GOT3 (cell line): ENCODE results near the gene TIPIN.
A peak's percentile ranks its signal among the peaks of the same experiment; 100 is the strongest.
"Not testable (repeated sequence)": the region's sequence is repeated elsewhere in the genome, so short reads cannot be mapped to it uniquely, and the experiment has no call there.

ENCODE experiments used
- DNase-seq: peaks from one replicate; lab custom pipeline; 2025; ENCODE audit warnings: mixed read lengths; lab: John Stamatoyannopoulos, UW

Gene TIPIN

GRCh38 chr15:66356359-66357236, at the start of gene TIPIN:
Gene TIPIN, minus strand, starts transcription at chr15:66356685. Its CDS starts 3,738 bp downstream, at chr15:66352947.
- peak; percentile 75 for DNase-seq

DNA sequence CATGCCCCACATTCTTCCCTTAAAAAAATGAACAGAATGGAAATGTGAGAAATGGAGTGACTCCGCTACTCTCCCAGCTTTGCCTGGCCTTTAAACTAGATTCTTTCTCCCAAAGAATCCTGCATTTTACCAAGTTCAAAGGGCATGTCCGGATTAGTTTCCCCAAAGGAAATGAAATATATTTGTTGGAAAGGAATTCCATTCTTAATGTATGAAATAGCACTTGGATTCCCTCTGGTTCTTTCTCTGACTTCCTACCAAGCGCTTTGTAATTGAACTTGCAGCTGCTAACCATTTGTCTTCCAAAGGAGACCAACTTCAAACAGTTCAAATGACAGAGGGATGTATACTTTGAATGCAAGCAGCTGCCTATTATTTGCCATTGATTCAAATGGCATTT, 49.1 kb upstream of the TIPIN start:
- DNase-seq = no peak

DNA sequence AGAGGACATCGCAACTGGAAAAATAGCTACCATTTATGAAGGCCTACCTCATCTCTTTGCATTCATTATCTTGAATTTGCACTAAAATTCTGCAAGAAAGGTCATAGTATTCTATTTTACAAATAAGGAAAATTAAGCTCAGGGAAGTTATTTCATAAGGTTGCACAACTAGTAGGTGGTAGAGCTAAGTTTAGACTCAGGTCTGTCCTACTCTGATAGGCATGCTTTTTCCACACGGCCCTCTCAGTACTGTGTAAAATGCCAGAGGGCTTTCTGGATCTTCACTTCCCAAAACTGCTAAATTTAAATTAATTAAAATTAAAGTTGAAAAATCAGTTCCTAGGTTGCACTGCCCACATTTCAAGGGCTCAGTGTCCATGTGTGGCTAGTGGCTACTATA, 48.5 kb upstream of the TIPIN start:
- DNase-seq = no peak

GRCh38 chr15:66404532-66404931, 48.0 kb upstream of the TIPIN start:
- DNase-seq = no peak

GRCh38 chr15:66404122-66404521, 47.6 kb upstream of the TIPIN start:
- DNase-seq = no peak

- no peak for DNase-seq
Measured at GRCh38 chr15:66403323-66403722, 46.8 kb upstream of the TIPIN start.

DNA sequence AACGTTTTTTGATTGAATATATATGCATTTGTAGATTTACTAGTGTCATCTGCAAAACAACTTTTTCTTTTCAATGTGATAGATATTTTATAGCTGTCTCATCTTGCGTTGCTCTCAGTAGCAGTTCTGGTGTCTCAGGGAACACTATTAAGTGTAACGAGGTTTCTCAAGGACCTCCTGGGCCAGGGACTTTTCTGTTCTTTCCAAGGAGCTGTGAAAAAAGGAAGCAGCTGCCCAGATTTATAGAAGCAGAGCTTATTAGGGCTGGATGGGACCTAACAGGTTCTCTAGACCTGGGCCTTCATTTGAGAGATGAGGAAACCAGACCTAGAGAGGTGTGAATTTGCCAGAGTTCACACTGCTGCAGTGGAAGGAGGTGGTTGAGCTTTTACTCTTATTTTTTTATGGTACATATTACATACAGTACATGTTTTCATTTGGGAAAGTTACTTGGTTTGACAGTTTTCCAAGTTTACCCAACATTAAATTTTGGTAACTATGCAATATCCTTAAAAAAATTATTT, 46.3 kb upstream of the TIPIN start:
- no peak for DNase-seq

- no peak for DNase-seq
Measured at GRCh38 chr15:66401130-66402021, 44.9 kb upstream of the TIPIN start.

- DNase-seq = no peak
Measured at GRCh38 chr15:66400351-66400774, 43.9 kb upstream of the TIPIN start.

DNA sequence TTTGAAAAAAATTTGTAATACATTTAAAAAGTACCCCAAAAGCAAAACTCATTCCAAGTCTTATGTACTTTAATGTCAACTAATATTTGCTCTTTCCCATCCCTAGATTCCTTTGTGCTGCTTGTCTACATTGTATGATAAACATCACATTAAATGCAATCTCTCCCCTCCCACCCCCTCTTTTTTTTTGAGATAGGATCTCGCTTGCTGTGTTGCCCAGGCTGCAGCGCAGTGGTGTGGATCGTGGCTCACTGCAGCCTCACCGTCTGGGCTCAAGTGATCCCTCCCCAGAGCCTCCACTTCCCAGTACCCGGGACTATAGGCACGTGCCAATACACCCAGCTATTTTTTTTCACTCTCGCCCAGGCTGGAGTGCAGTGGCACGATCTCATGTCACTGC, 42.8 kb upstream of the TIPIN start:
- DNase-seq = no peak

DNA sequence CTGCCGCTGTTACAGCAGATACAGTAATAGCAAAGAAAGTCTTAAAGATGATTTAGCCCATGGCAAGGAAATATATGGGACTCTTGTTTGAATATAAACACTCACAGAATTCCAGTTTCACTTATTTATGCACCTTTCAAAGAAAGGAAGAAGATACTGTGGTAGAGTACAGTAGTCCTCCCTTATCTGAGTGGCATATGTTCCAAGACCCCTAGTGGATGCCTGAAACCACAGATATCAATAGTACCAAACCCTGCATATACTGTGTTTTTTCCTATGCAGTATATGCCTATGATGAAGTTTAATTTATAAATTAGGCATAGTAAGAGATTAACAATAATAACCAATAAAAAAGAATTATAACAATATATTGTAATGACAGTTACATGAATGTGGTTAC, 38.4 kb upstream of the TIPIN start:
- DNase-seq = no peak

- DNase-seq = no peak
Measured at GRCh38 chr15:66394472-66394871, 38.0 kb upstream of the TIPIN start.

- not testable (repeated sequence) for DNase-seq
Measured at GRCh38 chr15:66393037-66393436, 36.6 kb upstream of the TIPIN start.

- DNase-seq = no peak
Measured at GRCh38 chr15:66390678-66391077, 34.2 kb upstream of the TIPIN start.

- no peak for DNase-seq
Measured at GRCh38 chr15:66389859-66390381, 33.4 kb upstream of the TIPIN start.

DNA sequence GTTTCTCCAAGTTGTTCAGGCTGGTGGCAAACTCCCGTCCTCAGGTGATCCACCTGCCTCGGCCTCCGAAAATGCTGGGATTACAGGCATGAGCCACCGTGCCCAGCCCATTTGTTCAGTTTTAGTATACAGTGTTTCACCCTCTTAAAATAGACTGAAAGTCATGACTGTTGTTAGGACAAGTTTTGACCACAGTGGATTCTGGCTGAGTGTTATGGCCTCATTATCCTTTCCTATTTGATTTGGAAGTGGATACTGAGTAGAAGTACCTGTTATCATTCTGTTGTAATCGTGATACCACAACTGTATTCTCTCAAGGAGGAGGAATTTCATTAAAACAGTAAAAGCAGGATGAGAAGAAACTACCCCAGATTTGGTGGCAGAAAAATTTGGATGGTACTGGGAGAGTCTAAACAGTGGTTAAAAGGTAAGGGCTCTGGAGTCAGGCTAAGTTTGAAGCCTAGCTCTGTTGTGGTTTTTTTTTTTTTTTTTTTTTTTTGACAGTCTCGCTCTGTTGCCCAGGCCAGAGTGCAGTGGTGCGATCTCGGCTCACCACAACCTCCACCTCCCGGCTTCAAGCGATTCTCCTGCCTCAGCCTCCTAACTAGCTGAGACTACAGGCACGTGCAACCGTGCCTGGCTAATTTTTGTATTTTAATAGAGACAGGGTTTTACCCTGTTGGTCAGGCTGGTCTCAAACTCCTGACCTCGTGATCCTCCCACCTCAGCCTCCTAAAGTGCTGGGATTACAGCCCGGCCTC, 32.8 kb upstream of the TIPIN start:
- no peak for DNase-seq

- no peak for DNase-seq
Measured at GRCh38 chr15:66388576-66388975, 32.1 kb upstream of the TIPIN start.

DNA sequence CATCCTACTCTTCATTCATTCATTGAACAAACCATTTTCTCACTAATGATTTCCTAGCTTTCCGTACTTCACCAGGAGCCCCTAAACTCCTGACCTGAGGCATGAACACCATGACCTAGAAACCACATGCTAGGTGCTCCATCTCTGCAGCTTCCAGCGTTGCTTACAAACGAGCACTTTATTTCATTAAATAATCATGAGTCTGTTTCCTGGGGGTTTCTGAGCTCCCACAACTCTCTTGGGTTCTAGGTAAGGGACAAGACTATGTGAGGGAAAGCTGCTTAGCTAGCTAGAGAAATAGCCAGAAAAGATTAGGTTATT, 31.5 kb upstream of the TIPIN start:
- DNase-seq = no peak

DNA sequence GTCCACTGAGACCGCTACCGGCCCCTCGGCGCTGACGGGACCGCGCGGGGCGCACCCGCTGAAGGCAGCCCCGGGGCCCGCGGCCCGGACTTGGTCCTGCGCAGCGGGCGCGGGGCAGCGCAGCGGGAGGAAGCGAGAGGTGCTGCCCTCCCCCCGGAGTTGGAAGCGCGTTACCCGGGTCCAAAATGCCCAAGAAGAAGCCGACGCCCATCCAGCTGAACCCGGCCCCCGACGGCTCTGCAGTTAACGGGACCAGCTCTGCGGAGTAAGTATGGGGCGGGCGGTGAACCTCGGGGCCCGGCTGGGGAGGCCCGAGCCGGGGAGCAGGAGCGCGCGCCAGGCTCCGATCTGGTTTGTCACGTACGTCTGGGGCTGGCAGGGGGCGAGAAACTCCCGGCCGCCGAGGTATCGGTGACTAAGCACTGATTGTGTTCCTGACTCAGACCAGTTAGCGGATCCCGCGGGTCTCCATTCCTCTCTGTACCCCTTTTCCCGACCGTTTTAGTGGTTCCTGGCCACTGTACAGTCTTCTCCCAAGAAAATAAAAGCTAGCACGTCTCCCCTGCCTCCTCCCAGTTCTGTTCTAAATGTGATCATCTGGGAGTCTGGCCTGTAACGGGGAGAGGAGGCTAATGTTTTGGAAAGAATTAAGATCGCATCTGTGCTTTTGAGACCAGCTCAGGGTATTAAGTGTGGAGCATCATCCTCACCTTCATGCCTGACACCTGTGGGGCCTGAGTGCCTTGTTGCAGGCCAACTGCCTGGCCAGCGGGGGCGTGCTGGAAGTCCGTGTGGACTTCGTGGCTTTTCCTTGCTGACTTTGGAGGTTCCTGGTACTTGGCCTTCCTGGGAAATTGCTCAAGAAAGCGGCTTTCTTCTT, 30.9 kb upstream of the TIPIN start:
- DNase-seq = peak; percentile 32

DNA sequence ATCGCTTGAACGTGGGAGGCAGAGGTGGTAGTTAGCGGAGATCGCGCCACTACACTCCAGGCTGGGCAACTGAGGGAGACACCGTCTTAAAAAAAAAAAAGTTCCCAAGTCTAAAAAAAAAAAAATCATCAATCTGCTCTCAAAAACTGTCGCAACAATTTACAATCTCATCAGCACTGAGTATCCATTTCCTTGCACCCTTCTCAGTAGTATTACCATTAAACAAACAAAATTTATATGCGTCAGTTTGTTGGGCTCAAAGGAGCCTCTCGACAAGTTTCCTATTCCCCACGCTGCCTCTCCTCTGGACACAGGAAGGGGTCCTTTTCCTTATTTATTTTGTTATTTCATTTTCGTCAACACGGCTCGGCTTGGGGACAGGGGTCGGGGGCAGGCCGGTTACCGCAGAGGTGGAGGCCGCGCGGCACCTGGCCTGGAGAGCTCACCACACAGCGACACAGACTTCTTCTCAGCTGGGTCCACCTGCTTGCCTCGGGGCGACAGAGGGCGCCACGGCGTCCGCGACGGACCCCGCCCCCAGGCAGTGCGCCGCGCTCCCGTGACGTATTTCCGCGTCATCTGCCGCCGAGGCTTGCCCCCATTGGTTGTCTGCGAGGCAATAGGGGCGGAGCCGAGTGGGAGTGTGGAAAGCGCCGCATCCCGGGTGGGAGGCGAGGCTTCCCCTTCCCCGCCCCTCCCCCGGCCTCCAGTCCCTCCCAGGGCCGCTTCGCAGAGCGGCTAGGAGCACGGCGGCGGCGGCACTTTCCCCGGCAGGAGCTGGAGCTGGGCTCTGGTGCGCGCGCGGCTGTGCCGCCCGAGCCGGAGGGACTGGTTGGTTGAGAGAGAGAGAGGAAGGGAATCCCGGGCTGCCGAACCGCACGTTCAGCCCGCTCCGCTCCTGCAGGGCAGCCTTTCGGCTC, 30.0 kb upstream of the TIPIN start, which contains the start of gene MAP2K1:
Gene MAP2K1 (plus strand): TSS at position 709 of the 920 bp plus-strand sequence. CDS start 436 bp downstream, outside the sequence.
- peak; percentile 89 for DNase-seq
